ENCODE results near the gene ASB9. TPM values are rescaled to one million over a fixed set of nuclear protein-coding genes. Genes with fewer than 3 reads are reported as not detected.

The ASB9 gene
- total RNA-seq, 1 experiment from 2014 or later, result 0.11 TPM

DNA sequence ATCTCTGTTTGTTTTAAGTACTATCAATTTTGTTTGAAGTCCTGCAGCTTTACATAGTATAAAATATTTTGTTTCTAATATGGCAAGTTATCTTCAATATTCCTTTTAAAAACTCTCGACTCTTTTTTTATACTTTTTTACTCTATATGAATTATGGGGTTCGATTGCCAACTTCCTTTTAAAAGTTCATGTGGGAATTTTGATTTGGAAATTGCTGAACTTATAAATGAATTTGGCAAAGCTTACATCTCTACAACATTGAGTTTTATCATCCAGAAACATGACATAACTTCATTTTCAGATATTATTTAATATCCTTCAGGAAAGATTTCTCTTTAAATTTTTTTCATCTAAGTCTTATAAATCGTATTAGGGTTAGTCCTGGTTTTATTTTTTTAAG, 60.8 kb downstream of the ASB9 start:
- DNase-seq (ENCODE audit: low spot score) (no peak), ATAC-seq (no peak)
- Mint-ChIP-seq H3K27ac (no peak overlapping the region), H3K27me3 (ENCODE audit: low read depth) (peaks cover 6% of the 10 kb centered on the region), H3K4me3 (no peak overlapping the region), H3K4me1 (no peaks in the 10 kb centered on the region), H3K9me3 (no peaks in the 10 kb centered on the region), H3K36me3 (no peaks in the 10 kb centered on the region)
- ChIA-PET POLR2A (no interaction called here), CTCF (no interaction called here)
- TF ChIP-seq FOXJ3 (CRISPR knock-in tag; IDR thresholded peaks at IDR 0.05; ENCODE audit: borderline replicate concordance) (no peak), NR3C1 (CRISPR knock-in tag; conservative IDR thresholded peaks at IDR 0.05; ENCODE audit: low read depth) (no peak), ZNF138 (CRISPR knock-in tag; conservative IDR thresholded peaks at IDR 0.05) (no peak), ZNF263 (CRISPR knock-in tag; IDR thresholded peaks at IDR 0.05; ENCODE audit: low read depth) (no peak), CREM (CRISPR knock-in tag; IDR thresholded peaks at IDR 0.05) (no peak), GTF2I (CRISPR knock-in tag; conservative IDR thresholded peaks at IDR 0.05) (no peak), ZNF121 (CRISPR knock-in tag; IDR thresholded peaks at IDR 0.05) (no peak)
- TF ChIP-seq, protein P1, sequence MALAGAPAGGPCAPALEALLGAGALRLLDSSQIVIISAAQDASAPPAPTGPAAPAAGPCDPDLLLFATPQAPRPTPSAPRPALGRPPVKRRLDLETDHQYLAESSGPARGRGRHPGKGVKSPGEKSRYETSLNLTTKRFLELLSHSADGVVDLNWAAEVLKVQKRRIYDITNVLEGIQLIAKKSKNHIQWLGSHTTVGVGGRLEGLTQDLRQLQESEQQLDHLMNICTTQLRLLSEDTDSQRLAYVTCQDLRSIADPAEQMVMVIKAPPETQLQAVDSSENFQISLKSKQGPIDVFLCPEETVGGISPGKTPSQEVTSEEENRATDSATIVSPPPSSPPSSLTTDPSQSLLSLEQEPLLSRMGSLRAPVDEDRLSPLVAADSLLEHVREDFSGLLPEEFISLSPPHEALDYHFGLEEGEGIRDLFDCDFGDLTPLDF (CRISPR knock-in tag; IDR thresholded peaks at IDR 0.05), result no peak
- TF ChIP-seq, protein P2, sequence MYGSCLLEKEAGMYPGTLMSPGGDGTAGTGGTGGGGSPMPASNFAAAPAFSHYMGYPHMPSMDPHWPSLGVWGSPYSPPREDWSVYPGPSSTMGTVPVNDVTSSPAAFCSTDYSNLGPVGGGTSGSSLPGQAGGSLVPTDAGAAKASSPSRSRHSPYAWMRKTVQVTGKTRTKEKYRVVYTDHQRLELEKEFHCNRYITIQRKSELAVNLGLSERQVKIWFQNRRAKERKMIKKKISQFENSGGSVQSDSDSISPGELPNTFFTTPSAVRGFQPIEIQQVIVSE (CRISPR knock-in tag; IDR thresholded peaks at IDR 0.05; ENCODE audit: borderline replicate concordance), result no peak
- TF ChIP-seq, protein P3, sequence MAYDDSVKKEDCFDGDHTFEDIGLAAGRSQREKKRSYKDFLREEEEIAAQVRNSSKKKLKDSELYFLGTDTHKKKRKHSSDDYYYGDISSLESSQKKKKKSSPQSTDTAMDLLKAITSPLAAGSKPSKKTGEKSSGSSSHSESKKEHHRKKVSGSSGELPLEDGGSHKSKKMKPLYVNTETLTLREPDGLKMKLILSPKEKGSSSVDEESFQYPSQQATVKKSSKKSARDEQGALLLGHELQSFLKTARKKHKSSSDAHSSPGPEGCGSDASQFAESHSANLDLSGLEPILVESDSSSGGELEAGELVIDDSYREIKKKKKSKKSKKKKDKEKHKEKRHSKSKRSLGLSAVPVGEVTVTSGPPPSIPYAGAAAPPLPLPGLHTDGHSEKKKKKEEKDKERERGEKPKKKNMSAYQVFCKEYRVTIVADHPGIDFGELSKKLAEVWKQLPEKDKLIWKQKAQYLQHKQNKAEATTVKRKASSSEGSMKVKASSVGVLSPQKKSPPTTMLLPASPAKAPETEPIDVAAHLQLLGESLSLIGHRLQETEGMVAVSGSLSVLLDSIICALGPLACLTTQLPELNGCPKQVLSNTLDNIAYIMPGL (CRISPR knock-in tag; IDR thresholded peaks at IDR 0.05), result no peak
- TF ChIP-seq, protein P4, sequence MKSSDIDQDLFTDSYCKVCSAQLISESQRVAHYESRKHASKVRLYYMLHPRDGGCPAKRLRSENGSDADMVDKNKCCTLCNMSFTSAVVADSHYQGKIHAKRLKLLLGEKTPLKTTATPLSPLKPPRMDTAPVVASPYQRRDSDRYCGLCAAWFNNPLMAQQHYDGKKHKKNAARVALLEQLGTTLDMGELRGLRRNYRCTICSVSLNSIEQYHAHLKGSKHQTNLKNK (CRISPR knock-in tag; IDR thresholded peaks at IDR 0.05), result no peak
- TF ChIP-seq, protein P5, sequence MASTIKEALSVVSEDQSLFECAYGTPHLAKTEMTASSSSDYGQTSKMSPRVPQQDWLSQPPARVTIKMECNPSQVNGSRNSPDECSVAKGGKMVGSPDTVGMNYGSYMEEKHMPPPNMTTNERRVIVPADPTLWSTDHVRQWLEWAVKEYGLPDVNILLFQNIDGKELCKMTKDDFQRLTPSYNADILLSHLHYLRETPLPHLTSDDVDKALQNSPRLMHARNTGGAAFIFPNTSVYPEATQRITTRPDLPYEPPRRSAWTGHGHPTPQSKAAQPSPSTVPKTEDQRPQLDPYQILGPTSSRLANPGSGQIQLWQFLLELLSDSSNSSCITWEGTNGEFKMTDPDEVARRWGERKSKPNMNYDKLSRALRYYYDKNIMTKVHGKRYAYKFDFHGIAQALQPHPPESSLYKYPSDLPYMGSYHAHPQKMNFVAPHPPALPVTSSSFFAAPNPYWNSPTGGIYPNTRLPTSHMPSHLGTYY (CRISPR knock-in tag; IDR thresholded peaks at IDR 0.05), result no peak

DNA sequence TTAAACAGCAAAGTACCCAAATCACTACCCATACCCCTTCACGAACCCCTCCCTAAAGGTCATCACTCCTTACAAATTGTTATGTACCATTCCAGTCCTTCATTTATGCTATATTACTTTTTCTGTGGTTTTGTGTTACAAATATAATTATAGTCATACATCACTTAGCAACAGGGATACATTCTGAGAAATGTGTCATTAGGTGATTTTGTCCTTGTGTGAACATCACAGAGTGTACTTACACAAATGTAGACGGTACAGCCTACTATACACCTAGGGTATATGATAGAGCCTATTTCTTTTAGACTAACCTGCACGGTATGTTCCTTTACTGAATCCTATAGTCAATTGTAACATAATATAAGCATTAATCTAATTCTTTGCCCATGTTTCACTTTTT, 61.9 kb downstream of the ASB9 start:
- TF ChIP-seq NR1H2 (CRISPR knock-in tag; IDR thresholded peaks at IDR 0.05), result no peak
- TF ChIP-seq, protein P6, sequence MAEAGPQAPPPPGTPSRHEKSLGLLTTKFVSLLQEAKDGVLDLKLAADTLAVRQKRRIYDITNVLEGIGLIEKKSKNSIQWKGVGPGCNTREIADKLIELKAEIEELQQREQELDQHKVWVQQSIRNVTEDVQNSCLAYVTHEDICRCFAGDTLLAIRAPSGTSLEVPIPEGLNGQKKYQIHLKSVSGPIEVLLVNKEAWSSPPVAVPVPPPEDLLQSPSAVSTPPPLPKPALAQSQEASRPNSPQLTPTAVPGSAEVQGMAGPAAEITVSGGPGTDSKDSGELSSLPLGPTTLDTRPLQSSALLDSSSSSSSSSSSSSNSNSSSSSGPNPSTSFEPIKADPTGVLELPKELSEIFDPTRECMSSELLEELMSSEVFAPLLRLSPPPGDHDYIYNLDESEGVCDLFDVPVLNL (CRISPR knock-in tag; IDR thresholded peaks at IDR 0.05; ENCODE audit: borderline replicate concordance, low read depth), result no peak
- TF ChIP-seq MXD4 (CRISPR knock-in tag; IDR thresholded peaks at IDR 0.05; ENCODE audit: borderline replicate concordance), result no peak
- TF ChIP-seq GRHL2 (CRISPR knock-in tag; IDR thresholded peaks at IDR 0.05; ENCODE audit: insufficient replicate concordance, severe bottlenecking), result no peak
- TF ChIP-seq ESRRA (CRISPR knock-in tag; IDR thresholded peaks at IDR 0.05; ENCODE audit: borderline replicate concordance), result no peak
- no peak for TF ChIP-seq EMX1 (CRISPR knock-in tag; IDR thresholded peaks at IDR 0.05)
- TF ChIP-seq SMAD3 (CRISPR knock-in tag; IDR thresholded peaks at IDR 0.05; ENCODE audit: borderline replicate concordance), result no peak
- TF ChIP-seq JAZF1 (CRISPR knock-in tag; IDR thresholded peaks at IDR 0.05), result no peak
- TF ChIP-seq, protein P3 (CRISPR knock-in tag; IDR thresholded peaks at IDR 0.05), result no peak
- TF ChIP-seq, protein P7, sequence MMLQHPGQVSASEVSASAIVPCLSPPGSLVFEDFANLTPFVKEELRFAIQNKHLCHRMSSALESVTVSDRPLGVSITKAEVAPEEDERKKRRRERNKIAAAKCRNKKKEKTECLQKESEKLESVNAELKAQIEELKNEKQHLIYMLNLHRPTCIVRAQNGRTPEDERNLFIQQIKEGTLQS (CRISPR knock-in tag; conservative IDR thresholded peaks at IDR 0.05), result no peak
- TF ChIP-seq ZNF219 (CRISPR knock-in tag; IDR thresholded peaks at IDR 0.05; ENCODE audit: borderline replicate concordance), result no peak
- H3K9me3 Mint-ChIP-seq, result no peaks in the 10 kb centered on the region
- no peaks in the 10 kb centered on the region; the same call in none of the 2 replicates for H3K27me3 Mint-ChIP-seq (ENCODE audit: low read depth)
- ATAC-seq (no peak), DNase-seq (ENCODE audit: low spot score) (no peak)
- ChIA-PET POLR2A (no interaction called here), CTCF (no interaction called here)
- H3K36me3 Mint-ChIP-seq, result no peaks in the 10 kb centered on the region
- no peaks in the 10 kb centered on the region for H3K4me1 Mint-ChIP-seq
- H3K27ac Mint-ChIP-seq, result no peak overlapping the region
- H3K4me3 Mint-ChIP-seq, result no peak overlapping the region
